ENCODE measurements around the gene TAP1.

The TAP1 gene, protein sequence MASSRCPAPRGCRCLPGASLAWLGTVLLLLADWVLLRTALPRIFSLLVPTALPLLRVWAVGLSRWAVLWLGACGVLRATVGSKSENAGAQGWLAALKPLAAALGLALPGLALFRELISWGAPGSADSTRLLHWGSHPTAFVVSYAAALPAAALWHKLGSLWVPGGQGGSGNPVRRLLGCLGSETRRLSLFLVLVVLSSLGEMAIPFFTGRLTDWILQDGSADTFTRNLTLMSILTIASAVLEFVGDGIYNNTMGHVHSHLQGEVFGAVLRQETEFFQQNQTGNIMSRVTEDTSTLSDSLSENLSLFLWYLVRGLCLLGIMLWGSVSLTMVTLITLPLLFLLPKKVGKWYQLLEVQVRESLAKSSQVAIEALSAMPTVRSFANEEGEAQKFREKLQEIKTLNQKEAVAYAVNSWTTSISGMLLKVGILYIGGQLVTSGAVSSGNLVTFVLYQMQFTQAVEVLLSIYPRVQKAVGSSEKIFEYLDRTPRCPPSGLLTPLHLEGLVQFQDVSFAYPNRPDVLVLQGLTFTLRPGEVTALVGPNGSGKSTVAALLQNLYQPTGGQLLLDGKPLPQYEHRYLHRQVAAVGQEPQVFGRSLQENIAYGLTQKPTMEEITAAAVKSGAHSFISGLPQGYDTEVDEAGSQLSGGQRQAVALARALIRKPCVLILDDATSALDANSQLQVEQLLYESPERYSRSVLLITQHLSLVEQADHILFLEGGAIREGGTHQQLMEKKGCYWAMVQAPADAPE

DNA sequence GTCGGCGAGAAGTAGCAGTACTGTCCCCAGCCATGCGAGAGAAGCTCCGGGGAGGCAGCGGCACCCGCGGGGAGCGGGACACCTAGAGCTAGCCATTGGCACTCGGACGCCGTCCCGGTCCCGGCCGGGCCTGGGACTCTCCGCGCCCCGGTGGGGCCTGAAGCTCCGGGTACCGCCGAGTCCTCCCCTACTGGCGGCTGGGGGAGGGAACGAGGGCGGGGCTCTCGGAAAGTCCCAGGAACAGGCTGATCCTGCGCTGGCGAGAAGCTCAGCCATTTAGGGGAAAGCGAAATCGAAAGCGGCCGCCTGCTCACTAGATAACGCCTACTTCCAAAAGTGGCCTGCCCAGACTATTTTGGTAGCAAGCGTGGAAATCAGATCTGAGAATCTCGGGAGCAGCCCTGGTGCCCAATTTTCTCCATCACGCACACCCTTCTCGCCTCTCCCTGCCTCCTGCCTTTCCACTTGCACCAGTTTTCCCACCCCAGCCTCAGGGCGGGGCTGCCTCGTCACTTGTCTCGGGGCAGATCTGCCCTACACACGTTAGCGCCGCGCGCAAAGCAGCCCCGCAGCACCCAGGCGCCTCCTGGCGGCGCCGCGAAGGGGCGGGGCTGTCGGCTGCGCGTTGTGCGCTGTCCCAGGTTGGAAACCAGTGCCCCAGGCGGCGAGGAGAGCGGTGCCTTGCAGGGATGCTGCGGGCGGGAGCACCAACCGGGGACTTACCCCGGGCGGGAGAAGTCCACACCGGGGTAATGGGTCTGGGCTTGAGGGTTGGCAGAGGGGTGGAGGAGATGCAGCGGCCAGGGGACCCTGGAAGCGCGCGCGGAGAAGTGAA is at the start of gene TAP1, which contains the start of gene PSMB9:
TSS of gene TAP1 (minus strand) at position 164 of the 835 bp plus-strand sequence. CDS start at position 96, 68 bp downstream.
TSS of gene PSMB9 (plus strand) at position 652 of the 835 bp plus-strand sequence. CDS start at position 690, 38 bp downstream.
- TF ChIP-seq GATA2 (IDR thresholded peaks at IDR 0.05; ENCODE audit: low read depth, low read length) (no peak), GATA3 (IDR thresholded peaks at IDR 0.05; ENCODE audit: low read depth, low read length) (no peak)

DNA sequence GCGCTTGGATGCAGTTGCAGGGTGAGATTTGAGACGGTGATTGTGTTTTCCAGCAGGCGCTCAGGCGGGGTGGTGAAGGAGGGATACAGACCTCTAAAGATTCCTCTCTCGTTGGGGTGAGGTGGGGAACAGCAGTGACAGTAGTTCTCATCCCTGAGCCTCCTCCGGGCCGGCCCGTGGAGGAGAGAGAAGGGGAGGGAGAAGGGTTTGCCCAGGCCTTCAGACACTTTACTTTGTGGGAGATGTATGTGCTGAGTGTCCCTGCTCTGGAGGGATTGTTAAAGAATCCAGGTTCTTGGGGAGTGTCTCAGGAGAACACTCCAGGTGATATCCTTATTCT is 41.5 kb upstream of the TAP1 start:
- no peak for TF ChIP-seq GATA2 (IDR thresholded peaks at IDR 0.05; ENCODE audit: low read depth, low read length)
- no peak for TF ChIP-seq GATA3 (IDR thresholded peaks at IDR 0.05; ENCODE audit: low read depth, low read length)

DNA sequence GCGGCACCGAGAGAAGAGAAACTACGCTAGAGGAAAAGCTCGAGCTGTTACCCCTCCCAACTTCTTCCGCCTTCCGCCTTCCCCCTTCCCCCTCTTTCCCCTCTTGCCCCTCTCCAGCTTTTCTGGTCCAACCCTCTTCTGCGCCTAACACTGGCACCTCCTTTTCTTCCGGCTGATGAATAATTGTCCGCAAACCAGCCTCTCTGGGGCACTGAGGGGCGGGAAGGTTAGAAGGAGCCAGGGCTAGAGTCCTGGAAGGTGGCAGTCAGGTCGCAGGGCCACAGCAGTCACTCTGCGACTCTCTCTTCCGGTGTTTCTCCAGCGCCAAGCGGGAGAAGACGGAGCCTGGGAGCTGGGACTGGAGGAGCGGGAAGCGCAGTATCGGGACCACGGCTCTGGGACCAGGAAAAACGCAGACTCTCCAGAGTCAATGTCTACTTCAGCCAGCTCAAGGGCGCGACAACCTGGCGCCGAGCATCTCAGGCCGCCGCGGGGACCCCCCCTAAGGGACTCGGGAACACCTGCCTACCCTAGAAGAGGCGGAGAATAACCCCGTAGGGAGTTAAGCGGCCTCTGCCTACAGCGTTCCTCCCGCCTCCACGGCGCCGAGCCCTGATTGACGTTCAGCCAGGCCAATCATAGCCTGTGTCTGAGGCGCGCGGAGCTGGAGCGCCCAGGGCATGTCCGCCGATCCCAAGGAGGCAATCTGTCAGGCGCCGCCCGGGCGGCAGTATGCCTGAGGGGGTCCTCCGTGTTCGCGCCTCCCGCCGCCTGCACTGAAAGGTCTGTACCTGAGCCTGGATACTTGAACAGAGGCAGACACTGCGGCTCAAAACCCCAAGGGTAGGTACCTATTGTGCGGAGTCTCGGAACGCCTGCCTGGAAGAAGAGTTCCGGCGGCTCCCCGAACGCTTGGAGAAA is 40.8 kb upstream of the TAP1 start:
- TF ChIP-seq GATA2 (IDR thresholded peaks at IDR 0.05; ENCODE audit: low read depth, low read length), result 0 out of 2 replicates have a peak, but pooled peaks have one; percentile 15
- TF ChIP-seq GATA3 (IDR thresholded peaks at IDR 0.05; ENCODE audit: low read depth, low read length), result no peak

DNA sequence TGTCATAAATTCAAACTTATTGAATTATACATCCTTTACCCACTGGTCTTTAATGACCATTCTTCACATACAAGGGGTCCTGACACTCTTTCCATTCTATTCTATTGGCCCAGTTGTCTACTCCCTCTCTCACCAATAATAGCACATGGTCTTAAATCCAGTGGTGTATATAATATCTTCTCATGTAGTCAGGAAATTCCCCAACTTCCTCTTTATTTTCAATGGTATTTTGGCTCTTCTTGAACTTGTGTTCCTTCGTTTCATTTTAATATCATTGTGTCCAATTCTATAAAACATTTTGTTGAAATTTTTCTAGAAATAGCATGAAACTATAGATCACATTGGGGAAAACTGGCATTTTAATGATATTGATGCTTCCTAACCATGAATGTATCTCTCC is 37.3 kb upstream of the TAP1 start:
- no peak for TF ChIP-seq GATA3 (IDR thresholded peaks at IDR 0.05; ENCODE audit: low read depth, low read length)
- no peak for TF ChIP-seq GATA2 (IDR thresholded peaks at IDR 0.05; ENCODE audit: low read depth, low read length)

DNA sequence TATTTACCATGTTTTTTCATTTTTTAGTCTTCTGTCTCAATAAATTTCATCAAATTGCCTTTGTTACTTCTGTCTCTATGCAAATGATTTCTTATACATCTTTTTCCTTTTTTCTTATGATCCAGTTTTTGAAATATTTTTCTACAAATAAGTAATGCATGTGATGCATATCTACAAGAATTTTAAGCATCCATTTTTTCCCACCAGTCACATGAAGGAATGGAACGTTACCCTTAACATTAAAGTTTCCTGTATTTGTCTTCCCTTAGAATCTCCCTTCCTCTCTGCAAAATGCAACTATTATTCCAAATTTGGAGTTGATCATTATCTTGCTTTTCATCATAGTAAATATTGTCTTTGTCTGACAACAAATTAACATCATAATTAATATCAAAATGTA is 36.0 kb upstream of the TAP1 start:
- TF ChIP-seq GATA2 (IDR thresholded peaks at IDR 0.05; ENCODE audit: low read depth, low read length), result no peak
- TF ChIP-seq GATA3 (IDR thresholded peaks at IDR 0.05; ENCODE audit: low read depth, low read length), result no peak

DNA sequence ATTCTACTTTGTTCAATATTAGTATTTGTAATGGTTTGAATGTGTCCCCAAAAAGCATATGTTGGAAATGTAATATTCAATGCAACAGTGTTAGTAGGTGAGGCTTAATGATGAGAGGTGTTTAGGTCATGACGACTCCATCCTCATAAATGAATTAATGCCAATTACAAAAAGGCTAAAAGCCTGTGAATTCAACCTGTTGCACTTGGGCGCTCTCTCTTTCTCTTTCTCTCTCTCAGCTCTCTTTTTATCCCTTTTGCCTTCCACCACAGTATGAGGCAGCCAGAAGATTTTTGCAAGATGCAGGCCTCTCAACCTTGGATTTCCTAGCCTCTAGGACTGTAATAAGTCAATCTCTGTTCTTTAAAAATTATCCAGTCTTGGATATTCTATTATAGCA is 35.1 kb upstream of the TAP1 start:
- TF ChIP-seq GATA2 (IDR thresholded peaks at IDR 0.05; ENCODE audit: low read depth, low read length), result no peak
- no peak for TF ChIP-seq GATA3 (IDR thresholded peaks at IDR 0.05; ENCODE audit: low read depth, low read length)

DNA sequence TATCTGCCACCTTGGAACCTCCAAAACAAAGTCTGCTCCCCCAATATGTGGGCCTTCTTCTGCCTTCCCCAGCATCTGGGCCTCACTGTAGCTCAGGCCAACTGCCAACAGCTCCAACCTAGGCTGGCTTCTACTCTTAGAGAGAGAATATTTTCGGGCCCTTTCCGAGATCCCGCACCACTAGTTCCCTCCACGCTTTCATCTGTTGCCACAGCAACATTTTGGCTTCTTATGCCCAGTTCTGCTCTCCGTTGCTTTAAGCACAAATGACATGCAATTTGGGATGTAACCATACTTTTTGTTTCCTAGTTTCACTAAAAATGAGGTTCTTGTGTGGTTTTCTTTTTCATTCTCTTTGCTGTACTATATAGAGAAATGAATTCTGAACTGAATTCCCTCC is 34.1 kb upstream of the TAP1 start:
- TF ChIP-seq GATA3 (IDR thresholded peaks at IDR 0.05; ENCODE audit: low read depth, low read length) (no peak), GATA2 (IDR thresholded peaks at IDR 0.05; ENCODE audit: low read depth, low read length) (no peak)

DNA sequence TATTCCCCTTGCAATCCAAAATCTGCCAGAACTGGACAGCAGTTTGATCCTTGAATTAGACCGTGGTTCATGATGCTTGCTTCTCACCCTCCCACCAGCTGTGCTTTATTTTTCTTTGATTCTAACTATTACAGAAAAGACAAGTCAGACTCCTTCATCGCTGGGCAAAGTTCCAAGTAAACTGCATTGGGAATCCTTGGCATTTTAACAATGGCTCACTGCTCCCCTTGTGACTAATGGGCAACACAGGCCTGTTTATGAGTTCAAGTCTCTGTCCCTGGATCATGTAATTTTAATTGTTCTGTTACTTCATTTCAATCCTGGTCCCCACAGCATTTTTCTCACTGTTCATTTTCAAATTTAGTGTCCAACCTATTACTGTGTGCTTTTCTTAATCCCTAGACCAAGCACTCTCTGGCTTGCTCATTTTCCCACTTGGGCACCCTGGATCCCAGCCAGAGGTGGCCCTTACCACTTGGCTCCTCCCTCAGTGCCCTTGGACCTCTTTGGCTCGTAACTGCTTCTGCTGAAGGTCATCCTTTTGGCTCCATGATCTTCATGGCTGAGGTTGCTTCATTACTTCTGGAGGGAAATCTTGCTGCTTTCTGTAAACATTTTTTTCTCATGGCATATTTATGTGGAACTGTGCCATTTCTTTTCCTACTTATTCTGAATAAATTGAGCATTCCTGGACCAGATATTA is 33.3 kb upstream of the TAP1 start:
- TF ChIP-seq GATA2 (IDR thresholded peaks at IDR 0.05; ENCODE audit: low read depth, low read length) (no peak), GATA3 (IDR thresholded peaks at IDR 0.05; ENCODE audit: low read depth, low read length) (no peak)

DNA sequence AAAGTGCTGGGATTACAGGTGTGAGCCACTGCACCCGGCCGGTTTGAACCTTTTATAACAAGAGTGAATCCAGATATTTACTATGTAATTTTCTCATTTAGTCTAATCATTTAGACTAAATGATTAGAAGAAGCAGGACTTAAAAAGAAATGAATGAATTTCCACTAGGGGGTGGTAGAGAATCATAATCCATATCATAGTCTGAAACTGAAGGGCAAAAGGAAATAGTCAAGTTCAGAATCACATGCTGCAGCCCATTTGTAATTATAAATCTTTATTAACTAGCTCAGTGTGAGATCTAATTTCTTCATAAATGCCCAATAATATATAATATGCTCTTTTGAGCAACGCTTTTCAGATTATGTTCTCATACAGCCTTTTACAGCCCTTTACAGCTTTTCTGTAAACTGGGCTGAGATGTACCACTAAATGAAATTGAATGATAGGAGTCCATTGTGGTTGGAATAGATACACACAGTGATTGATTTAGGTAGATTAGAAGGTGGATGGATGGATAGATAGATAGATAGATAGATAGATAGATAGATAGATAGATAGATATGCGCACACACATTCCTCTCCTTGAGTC is 32.3 kb upstream of the TAP1 start:
- TF ChIP-seq GATA2 (IDR thresholded peaks at IDR 0.05; ENCODE audit: low read depth, low read length) (no peak), GATA3 (IDR thresholded peaks at IDR 0.05; ENCODE audit: low read depth, low read length) (no peak)

DNA sequence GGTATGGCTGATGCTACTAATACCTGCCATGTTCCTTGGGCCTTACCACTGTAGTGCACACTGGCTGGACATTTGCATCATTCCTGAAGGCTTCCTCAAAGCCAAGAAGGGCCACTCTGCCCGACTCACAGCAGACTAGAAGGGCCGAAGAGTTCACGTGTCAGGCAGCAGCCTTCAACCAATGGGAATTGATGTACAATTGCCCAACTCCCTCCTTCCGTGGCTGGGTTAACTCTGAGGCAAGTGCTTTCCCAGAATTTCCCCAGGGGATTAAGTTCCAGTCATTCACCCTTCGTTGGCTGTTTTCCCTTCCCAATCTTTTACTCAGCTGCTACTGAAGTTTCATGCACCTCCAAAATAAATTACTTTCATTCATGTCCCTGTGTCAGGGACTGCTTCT is 30.3 kb upstream of the TAP1 start:
- TF ChIP-seq GATA2 (IDR thresholded peaks at IDR 0.05; ENCODE audit: low read depth, low read length) (no peak), GATA3 (IDR thresholded peaks at IDR 0.05; ENCODE audit: low read depth, low read length) (no peak)

DNA sequence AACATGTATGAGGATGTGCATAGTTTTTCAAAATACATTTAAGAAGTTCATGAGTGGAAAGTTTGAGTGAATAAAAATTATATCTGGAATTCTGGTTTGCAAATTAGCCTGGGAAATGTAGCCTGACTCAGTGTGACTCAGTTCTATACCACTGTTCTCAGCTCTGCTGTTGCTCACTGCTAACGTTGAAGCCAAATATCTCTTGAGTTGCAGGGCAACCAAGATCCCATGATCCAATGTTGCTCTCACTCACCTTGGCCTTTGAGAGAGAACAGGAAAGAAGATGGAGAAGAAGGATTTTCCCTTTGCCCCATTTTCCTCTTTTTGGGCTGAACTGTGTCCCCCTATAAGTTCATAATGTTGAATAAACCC is 29.4 kb upstream of the TAP1 start:
- TF ChIP-seq GATA2 (IDR thresholded peaks at IDR 0.05; ENCODE audit: low read depth, low read length) (no peak), GATA3 (IDR thresholded peaks at IDR 0.05; ENCODE audit: low read depth, low read length) (no peak)

DNA sequence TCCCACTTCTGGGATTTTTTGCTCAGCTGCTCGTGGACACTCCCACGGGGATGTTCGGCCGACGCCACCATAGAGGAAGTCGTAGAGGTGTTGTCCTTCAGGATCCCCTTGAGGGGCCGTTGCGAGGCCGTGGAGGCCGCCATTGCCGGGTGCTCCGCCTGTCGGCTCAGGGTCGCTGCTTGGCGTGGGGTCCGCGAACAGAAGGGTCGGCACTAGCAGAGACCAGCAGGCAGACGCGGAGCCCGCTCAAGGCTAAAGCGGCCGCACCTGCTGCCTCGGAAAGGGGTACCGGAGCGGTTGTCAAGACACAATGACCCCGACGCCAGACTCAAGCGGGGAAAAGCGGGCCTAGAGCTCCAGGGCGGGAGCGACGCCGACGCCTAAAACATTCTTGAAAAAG is 26.2 kb upstream of the TAP1 start:
- TF ChIP-seq GATA3 (IDR thresholded peaks at IDR 0.05; ENCODE audit: low read depth, low read length) (no peak), GATA2 (IDR thresholded peaks at IDR 0.05; ENCODE audit: low read depth, low read length) (no peak)

Data from SH-SY5Y (cell line).